AG04450 (cell line): Measurements from ENCODE around the gene RPN1. TPM values are rescaled to one million over a fixed set of nuclear protein-coding genes. Genes with fewer than 3 reads are reported as not detected.

ENCODE experiments used
- CTCF ChIA-PET: fragments of 300-600, 350-600 bp; formaldehyde crosslinking; extraction: SDS; loops from one replicate; lab custom pipeline; 2022; ENCODE audit warnings: antibody characterized with exemption, inconsistent platforms; lab: Charles Lee
- POLR2A ChIA-PET: fragments of 350-600 bp; formaldehyde crosslinking; extraction: SDS; loops from one replicate; lab custom pipeline; 2021; ENCODE audit warnings: antibody characterized with exemption, inconsistent platforms; lab: Yijun Ruan, JAX
- DNase-seq: peaks from one replicate; pipeline ENCODE4 v3.0.0-alpha.2; 2011; ENCODE audit warnings: low read depth, low spot score
- H3K27ac ChIP-seq: one replicate; pipeline ENCODE4 v1.5.1; 2012; ENCODE audit warnings: low read depth, low read length, control low read depth
- H3K27me3 ChIP-seq: one replicate; pipeline ENCODE4 v1.6.0; 2012; ENCODE audit warnings: low read length; ENCODE audit not compliant: control insufficient read depth, insufficient read depth
- H3K4me3 ChIP-seq: 2 replicates; pipeline ENCODE4 v1.5.1; 2011; ENCODE audit warnings: mild to moderate bottlenecking, low read depth, low read length, control low read depth
- H3K9me3 ChIP-seq: 2 replicates; pipeline ENCODE4 v1.5.1; 2012; ENCODE audit warnings: low read length; ENCODE audit not compliant: control insufficient read depth, insufficient read depth
- polyA plus RNA-seq: library from polyadenylated mRNA; depleted of rRNA; stranded (reverse); fragments of >200 nt; gene quantifications from 2 replicates; pipeline ENCODE4 v1.2.3, GENCODE V29; 2011
- TF ChIP-seq, protein P1 (sequence below): IDR thresholded peaks from 2 replicates; pipeline ENCODE4 v1.5.1; 2011; ENCODE audit warnings: low read depth, low read length, control low read depth, inconsistent platforms

Gene RPN1
- polyA plus RNA-seq, 1 experiment = 458 TPM

DNA sequence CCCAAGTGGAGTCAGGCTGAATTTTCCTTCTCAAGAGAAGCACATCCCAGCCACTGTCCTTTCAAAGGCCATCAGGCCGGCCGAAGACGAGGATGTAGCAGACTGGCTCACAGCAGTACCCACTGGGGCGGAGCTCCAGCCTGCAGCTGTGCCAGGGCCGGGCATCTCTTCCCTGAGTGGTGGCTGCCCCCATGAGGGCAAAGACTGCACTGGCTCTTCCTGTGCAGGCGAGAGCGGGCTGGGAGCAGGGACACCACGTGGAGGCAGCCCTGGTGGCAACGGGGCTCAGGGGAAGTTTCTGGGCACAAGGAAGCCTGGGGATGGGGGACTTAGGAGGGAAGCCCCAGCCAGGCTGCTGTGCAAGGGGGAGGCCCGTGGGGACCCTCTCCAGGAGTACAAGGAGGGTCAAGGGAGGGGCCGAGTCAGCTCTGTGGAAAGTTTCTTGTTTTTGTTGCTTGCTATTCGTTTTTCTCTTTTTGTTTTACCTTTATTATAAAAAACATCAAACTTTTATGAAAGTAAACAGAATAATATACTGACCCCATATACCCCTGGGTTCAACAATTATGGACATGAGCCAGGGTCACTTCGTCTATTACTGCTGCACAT lies 66.1 kb downstream of the RPN1 start:
- Histone ChIP-seq H3K9me3 (peaks cover 5% of the 10 kb centered on the region), H3K4me3 (no peak overlapping the region), H3K27me3 (peaks cover 21% of the 10 kb centered on the region), H3K27ac (no peak overlapping the region)
- DNase-seq = peak; percentile 32
- POLR2A ChIA-PET = no interaction called here
- TF ChIP-seq, protein P1, sequence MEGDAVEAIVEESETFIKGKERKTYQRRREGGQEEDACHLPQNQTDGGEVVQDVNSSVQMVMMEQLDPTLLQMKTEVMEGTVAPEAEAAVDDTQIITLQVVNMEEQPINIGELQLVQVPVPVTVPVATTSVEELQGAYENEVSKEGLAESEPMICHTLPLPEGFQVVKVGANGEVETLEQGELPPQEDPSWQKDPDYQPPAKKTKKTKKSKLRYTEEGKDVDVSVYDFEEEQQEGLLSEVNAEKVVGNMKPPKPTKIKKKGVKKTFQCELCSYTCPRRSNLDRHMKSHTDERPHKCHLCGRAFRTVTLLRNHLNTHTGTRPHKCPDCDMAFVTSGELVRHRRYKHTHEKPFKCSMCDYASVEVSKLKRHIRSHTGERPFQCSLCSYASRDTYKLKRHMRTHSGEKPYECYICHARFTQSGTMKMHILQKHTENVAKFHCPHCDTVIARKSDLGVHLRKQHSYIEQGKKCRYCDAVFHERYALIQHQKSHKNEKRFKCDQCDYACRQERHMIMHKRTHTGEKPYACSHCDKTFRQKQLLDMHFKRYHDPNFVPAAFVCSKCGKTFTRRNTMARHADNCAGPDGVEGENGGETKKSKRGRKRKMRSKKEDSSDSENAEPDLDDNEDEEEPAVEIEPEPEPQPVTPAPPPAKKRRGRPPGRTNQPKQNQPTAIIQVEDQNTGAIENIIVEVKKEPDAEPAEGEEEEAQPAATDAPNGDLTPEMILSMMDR = peak; percentile 73
- CTCF ChIA-PET = interaction anchor here (0.9 to 2.3 kb wide), 10 partner anchors 11 to 489 kb away, joined by 3 to 21 read pairs (median 6); no protein-coding TSS in a partner anchor

DNA sequence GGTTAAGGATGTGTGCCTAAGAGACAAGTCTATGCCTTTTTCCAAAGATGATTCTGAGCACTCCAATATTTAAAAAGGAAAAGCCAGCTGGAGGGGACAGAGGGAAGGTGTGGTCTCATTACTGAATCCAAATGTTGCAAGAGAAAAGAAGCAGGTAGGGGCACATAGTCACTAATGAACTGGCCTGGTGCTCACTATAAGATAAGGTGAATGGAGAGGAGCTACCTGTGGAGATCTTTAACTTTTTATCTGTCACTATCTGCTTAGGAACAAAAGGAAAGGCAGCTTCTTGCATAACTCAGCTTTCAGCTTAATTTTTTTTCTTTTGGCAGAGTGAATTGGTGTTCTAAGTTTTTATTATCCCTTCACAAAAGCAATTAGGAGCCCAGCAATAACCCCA lies 69.1 kb downstream of the RPN1 start:
- DNase-seq = no peak
- POLR2A ChIA-PET = no interaction called here
- Histone ChIP-seq H3K27ac (no peak overlapping the region), H3K9me3 (peaks cover 5% of the 10 kb centered on the region), H3K27me3 (peaks cover 31% of the 10 kb centered on the region), H3K4me3 (no peak overlapping the region)
- TF ChIP-seq, protein P1 = no peak
- CTCF ChIA-PET = interaction anchor here (0.6 to 2.3 kb wide), 5 partner anchors 36 to 486 kb away, joined by 3 to 8 read pairs (median 5); no protein-coding TSS in a partner anchor

- ChIA-PET CTCF (no interaction called here), POLR2A (interaction anchor here (0.7 kb wide), 1 partner anchor 69 kb away, joined by 3 read pairs; no protein-coding TSS in a partner anchor)
- TF ChIP-seq, protein P1 = no peak
- H3K27ac ChIP-seq = no peak overlapping the region
- no peak overlapping the region for H3K4me3 ChIP-seq
- DNase-seq = no peak
- H3K9me3 ChIP-seq = peaks cover 5% of the 10 kb centered on the region
- H3K27me3 ChIP-seq = peaks cover 36% of the 10 kb centered on the region
These were observed 70.7 kb downstream of the RPN1 start for GRCh38 chr3:128579927-128580326.

GRCh38 chr3:128578346-128578745 lies 72.3 kb downstream of the RPN1 start:
- POLR2A ChIA-PET = no interaction called here

GRCh38 chr3:128577711-128578110 lies 72.9 kb downstream of the RPN1 start:
- Histone ChIP-seq H3K4me3 (no peak overlapping the region), H3K9me3 (peaks cover 5% of the 10 kb centered on the region), H3K27me3 (peaks cover 35% of the 10 kb centered on the region), H3K27ac (no peak overlapping the region)
- ChIA-PET CTCF (no interaction called here), POLR2A (no interaction called here)
- no peak for DNase-seq
- TF ChIP-seq, protein P1 = no peak

More at GRCh38 chr3:128578346-128578745, 72.3 kb downstream of the RPN1 start:
- Histone ChIP-seq H3K27me3 (peaks cover 40% of the 10 kb centered on the region), H3K4me3 (no peak overlapping the region), H3K27ac (no peak overlapping the region), H3K9me3 (peaks cover 5% of the 10 kb centered on the region)
- TF ChIP-seq, protein P1 = no peak
- CTCF ChIA-PET = no interaction called here
- DNase-seq = no peak
